GM18498 (cell line): ENCODE data around the gene COA8.

Source experiments
- ATAC-seq: cut with Tn5 transposase; IDR thresholded peaks from one replicate; pipeline ENCODE4 v1.9.1; 2021; ENCODE audit warnings: mild to moderate bottlenecking, moderate library complexity; ENCODE audit not compliant: unreplicated experiment

The COA8 gene

DNA sequence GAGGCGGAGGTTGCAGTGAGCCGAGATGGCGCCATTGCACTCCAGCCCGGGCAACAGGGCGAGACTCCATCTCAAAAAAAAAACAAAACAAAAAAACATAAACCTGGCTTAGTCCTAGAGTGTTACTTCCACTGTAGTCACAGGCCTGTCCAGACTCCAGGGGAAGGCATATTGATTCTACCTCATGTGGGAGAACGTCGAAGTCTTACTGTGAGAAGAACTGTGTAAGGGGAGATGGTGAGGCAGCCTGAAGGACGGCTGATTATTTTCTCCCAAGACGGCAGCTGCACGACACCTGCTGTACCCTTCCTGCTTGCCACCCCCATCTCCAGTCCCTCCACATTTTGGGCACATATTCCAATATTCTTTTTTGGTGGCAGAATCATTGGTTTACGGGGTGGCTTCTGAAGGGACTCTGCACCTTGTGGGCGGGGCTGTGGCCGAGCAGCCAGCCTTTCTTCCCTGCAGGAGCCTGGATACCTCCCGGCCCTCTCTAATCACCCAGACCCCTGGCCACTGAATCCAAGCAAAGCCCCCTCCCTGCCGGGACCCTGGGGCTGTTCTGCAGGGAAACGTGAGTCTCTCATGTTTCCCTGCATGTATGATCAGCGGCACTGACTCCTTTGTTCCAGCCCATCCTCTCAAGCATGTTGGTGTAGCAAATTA, 54.0 kb downstream of the COA8 start:
- no peak for ATAC-seq

DNA sequence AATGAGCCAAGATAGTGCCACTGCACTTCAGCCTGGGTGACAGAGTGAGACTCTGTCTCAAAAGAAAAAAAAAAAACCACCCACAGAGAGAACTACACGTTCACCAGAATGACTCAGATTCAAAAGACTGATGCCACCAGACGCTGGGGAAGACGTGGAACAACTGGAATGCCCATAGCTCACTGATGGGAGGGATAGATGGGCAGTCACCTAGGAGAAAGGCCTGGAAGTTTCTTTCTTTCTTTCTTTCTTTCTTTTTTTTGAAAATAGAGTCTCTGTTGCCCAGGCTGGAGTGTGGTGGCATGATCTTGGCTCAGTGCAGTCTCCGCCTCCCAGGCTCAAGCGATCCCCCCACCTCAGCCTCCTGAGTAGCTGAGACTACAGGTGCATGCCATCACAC, 56.3 kb downstream of the COA8 start:
- no peak for ATAC-seq

DNA sequence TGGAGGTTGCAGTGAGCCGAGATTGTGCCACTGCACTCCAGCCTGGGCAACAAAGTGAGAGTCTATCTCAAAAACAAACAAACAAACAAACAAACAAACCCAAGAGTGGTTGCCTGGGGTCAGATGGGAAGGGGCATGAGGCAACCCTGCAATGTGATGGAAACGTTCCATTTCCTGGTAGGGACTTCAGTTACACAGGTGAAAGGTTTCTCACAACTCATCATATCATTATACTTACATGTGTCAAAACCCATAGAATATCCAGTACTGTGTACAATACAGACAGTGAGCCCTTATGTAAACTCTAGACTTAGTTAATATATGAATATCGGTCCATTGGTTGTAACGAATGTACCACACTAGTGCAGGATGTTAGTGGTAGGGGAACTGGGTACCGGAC, 59.1 kb downstream of the COA8 start:
- no peak for ATAC-seq

DNA sequence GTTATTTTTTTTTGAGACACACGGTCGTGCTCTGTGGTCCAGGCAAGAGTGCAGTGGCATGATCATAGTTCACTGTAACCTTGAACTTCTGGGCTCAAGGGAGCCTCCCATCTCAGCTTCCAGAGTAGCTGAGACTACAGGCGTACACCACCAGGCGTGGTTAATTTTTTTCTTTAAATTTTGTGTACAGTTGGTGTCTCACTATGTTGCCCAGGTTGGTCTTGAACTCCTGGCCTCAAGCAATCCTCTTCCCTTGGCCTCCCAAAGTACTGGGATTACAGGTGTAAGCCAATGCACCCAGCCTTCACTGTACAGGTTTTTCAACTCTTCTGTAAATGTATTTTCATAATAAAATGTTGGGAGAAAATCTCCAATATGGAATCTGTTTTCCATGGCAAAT, 60.5 kb downstream of the COA8 start:
- no peak for ATAC-seq

DNA sequence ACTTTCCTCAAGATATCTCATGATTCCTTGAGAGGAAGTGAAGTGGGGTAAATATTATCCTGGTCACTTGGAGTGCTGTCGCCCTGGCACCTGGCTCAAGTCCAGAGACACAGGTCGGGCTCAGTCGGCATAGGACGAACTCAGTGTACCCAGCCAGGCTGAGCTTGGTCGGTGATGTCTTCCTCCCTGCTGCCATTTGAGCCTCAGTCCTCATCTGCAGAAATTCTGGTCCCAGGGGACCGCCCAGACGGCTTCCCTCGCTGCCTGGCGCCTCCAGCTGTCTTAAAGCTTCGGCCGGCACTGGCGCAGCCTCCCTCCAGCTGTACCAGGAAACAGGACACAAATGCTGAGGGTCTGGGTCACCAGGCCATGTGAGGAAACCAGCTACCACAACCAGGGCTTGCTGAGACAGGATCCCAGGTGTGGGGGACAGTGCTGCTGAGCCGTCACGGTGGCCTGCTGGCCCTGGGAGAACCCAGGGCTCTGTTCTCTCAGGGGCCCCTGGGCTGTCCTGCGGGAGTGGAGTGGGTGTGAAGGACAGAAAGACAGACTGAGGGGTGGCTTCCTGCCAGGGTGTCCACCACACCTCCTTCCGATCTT, 61.2 kb downstream of the COA8 start:
- ATAC-seq = no peak

DNA sequence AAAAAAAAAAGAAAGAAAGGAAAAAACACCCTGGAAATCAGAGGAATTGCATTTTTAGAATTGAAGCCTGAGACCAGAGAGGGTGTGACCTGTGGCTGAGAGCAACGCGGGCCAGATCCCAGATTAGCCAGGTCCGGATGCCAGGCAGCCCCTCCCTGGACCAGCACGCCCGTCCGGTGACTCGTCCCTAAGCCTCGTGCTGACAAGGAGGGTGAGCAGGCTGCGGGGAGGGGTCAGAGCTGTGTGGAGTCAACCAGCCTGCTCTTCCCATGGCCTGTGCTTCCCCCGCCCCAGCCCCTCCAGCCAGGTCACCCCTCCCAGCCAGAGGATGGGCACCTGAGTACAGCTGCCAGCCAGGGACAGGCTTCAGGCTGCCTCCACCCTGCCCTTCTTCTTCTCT, 62.1 kb downstream of the COA8 start:
- ATAC-seq = no peak

DNA sequence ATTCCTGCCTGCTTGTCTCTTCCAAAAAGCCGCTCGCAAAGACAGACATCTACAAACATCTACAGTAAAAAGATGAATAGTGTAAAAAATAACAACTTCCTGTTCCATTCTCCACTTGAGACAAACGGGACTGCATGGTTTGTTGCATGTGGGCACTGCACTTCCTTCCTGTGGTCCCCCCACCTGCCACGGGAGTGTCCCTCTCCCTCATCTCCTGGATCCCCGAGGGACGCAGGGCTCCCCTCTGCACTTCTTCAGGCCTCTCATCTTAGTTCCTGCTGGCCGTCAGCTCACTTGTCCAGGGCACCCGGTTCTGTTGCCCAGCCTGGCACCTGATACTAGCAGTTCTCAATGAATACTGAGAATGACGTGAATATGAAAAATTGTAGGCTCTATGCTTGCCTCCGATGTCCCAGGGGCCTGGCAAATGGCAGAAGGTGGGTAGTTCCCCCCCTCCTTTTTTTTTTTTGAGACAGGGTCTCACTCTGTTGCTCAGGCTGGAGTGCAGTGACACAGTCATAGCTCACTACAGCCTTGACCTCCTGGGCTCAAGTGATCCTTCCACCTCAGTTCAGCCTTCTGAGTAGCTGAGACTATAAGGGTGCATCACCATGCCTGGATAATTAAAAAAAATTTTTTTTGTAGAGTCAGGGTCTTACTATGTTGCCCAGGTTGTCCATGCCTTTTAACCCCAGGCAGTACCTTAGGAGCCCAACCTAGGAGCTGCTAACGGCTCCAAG, 62.8 kb downstream of the COA8 start:
- ATAC-seq = no peak

DNA sequence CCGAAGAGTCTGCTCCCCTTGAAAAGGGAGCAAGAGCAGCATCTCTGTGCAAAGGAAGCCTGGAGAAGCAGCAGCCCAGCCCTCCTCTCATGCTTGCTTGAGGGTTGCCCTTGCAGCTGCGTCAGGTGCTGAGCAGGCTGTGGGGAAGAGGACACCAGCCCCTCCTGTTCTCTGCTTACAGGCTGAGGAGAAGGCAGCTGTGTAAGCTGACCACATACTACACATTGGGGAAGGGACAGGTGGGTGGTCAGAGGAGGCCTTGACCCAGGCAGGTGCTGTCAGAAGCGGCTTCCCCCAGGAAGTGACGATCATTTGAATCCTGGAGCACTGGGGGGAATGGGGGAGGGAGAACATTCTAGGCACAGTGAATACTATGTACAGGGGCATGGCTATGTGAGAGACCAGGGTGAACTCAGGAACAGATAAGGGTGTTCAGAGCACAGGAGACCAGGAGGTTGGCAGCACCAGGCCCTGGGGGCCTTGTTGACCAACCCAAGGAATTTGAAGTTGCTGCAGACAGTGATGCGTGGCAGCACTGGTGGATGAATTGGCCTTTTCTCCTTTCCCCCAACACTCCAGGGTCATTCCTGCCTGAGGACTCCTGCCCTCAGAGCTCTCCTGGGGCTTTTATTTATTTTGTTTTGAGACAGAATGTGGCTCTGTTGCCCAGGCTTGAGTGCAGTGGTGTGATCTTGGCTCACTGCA, 63.5 kb downstream of the COA8 start:
- ATAC-seq = no peak

DNA sequence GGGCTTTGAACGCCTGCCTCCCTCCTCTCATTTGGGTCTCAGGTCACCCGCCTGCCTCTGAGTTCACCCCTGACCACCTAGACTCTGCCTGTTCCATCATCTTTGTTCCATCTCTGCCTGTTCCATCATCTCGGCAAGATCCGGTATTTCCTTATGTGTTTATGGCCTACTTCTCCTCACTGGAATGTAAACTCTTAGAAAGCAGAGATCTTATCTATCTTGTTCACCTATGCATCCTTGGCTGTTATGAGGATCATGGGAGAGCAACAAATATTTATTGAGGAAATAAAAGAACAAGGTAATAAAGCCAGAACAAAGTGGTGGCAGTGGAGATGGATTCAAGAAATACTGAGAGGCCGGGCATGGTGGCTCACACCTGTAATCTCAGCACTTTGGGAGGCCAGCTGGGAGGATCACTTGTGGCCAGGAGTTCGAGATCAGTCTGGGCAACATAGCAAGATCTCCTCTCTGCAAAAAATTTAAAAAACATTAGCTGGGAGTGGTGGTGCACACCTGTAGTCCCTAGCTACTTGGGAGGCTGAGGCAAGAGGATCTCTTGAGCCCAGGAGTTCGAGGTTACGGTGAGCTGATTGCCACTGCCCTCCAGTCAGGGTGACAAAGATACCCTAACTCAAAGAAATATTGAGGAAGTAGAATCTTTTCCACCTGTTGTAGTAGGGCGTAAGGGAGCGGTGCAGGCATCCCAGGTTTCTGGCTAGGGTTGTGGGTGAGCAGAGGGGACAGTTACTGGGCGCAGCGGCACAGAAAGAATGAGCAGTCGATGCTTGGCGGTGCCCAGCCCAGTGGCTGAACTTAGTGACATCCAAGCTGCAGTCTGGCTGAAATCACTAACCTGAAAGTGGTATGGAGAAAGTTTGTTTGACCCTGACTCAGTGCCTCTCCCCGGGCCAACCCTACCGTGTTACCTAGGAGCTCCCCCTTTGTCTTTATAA, 64.6 kb downstream of the COA8 start:
- ATAC-seq = no peak

DNA sequence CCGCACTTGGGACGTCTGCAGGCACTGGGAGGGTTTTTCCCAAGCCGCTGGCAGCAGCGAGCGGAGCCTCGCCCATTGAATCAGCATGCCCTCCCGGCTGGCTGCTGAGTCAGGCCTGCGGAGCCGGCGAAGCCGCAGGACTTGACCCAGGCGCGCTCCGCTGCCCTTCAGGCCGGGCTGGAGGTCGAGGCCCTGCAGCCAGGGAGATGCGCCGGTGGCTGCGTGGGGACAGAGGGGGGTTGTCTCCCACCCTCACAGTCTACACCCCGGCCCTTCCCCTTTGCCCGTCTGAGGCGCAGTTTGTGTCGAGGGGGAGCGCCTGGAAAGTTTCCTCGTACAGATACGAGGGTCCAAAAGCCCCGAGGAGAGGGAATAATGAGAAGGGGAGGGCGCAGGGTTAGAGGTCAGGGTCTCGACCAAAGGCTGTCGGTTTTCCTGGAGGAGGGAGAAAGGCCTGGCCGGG, 65.5 kb downstream of the COA8 start:
- no peak for ATAC-seq

DNA sequence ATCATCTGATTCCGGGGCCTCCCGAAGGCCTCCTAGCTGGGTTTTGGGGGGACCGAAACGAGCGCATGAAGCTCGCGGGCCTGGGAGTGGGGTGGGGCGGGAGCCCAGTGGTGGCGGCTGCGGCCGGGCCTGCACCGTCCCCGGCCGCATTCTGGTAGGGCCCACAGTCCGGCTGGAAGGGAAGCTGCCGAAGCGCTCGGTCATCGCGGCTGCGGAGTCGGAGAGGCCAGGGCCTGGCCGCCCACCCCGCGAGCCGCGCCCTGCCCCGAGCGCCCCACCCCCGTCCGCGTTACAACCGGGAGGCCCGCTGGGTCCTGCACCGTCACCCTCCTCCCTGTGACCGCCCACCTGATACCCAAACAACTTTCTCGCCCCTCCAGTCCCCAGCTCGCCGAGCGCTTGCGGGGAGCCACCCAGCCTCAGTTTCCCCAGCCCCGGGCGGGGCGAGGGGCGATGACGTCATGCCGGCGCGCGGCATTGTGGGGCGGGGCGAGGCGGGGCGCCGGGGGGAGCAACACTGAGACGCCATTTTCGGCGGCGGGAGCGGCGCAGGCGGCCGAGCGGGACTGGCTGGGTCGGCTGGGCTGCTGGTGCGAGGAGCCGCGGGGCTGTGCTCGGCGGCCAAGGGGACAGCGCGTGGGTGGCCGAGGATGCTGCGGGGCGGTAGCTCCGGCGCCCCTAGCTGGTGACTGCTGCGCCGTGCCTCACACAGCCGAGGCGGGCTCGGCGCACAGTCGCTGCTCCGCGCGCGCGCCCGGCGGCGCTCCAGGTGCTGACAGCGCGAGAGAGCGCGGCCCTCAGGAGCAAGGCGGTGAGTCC, 66.1 kb downstream of the COA8 start, which contains the start of gene KLC1:
Gene KLC1 (plus strand): TSS at position 528 of the 819 bp plus-strand sequence. CDS start 25,354 bp downstream, outside the sequence.
- peak; percentile 57 for ATAC-seq

DNA sequence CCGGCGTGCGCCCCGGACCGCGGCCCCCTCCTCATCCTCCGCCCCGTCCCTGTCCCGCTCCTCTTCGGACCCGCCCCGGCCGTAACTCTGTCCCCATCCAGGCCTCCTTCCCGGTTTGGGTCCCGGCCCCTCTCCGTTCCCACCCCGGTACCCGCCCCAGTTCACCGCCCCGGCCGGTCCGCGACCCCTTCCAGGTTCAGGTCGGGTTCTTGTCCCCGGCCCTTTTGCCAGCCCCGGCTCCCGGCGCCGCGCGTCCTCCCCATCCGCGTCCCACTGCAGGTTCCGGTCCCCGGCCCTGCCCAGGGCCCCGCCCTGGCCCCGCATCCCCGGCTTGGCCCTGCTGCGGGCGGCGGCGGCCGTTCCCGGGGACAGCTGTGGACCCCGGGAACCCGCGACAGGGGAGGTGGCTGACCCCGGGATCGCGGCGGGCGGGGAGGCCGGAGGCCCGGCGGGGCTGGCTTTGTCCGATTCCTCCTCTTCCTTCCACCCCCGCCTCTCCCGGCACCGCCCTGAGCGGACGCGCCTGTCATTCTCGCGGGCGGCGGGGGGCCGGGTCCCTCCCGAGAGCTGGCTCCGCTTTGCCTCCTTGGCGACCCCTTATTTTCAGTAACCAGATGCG, 66.9 kb downstream of the COA8 start:
- ATAC-seq = peak; percentile 29

DNA sequence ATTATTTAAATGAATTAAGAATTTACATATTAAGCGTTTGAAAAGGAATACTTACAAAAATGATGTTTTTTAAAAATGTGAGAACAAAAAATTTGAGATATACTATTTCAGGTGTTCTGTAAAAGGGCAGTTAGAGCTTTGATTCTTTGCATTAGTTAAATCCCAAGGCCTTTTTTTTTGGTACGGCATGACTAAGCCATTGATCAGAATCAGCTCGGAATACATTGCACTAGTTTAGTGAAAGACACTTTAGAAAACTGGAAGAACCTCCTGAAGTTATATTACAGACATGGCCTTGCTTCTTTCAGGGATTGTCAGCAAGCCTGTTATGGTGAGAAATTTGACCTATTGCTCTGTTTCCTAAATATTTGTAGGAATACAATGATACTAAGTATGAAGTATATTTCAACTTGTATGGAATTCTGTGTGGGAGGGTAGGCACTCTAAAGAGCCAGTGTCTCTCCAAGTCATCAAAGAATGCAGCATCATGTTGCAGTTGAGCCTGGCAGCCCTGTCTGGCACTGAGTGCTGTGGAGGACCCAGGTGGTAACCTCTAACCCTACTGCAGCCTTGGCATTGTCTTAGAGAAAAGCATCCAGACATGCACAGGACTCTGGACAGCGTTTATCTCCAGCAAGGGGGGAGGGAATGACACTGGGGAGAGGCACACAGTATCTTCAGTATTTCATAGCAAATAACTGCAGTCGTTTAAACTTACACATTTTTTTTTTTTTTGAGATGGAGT, 67.8 kb downstream of the COA8 start:
- ATAC-seq = no peak

DNA sequence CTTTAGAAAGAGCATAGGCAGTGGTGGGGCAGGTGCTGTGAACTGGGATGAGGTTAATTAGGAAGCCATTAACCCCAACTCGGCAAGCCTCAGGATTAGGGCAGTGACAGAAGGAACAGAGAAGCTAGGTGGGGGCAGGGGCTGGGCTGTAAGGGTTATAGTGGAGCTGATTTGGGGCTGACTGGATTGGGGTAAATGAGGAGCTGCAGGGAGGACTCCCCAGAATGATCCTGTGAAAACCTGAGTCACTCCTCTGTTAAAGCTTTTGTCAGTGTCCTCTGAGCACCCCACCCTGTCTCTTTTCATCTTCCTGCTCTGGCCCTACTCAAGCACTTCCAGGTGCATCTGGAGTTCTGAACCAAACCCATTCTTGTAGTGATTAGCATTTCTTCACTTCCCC, 70.6 kb downstream of the COA8 start:
- ATAC-seq = no peak

DNA sequence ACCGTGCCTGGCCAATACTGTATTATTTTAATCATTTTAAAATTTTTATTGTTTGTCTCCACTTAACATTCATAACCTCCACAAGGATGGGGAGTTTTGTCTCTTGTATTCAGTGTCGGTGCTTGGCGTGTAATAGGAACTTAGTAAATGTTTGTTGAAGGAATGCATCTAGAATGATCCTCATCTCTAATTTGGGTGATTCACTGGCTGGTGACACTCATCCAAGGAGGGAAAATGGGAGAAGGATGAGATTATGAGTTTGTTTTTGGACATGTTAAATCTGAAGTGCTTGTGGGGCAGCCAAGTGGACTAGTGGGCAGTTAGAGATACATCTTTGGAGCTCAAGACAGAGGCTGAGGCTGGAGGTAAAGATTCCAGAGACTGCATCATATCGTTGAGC, 71.4 kb downstream of the COA8 start:
- ATAC-seq = no peak

DNA sequence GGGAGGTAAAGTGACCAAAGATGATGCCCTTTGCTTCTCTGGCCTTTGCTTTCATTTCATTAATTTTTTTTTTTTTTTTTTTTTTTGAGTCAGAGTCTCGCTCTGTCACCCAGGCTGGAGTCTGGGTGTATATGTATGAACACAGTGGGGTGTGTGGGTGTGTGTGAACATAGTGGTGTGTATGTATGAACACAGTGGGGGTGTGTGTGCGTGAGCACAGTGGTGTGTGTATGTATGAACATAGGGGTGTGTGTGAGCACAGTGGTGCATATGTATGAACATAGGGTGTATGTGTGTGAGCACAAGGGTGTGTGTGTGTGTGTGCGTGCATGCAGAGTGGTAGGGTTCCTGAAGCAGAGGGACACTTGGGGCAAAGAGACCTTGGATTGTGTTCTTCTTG, 75.8 kb downstream of the COA8 start:
- ATAC-seq = no peak
